ENCODE measurements around the gene AQP1. TPM values are rescaled to one million over a fixed set of nuclear protein-coding genes. Genes with fewer than 3 reads are reported as not detected.
A peak's percentile ranks its signal among the peaks of the same experiment; 100 is the strongest.

AQP1 gene
- total and polyA plus RNA-seq, 8 donors: 146 to 450 (median 231) TPM

DNA sequence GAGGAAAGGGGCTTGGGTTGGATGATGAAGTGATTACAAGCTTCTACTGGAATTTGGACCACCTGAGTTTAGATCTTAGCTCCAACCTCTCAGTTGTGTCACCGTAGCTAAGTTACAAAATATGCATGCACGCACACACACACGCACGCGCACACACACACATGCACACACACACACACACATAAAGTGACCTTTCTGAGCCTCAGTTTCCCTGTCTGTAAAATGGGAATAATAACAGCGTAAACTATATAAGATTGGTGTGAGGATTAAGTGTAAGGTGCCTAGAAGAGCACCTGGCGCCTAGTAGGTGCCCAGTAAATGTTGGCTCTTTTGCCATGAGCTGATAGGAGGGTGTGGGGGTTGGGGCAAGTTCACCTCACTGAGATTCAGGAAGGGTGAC lies 12.6 kb upstream of the AQP1 start:
- ATAC-seq (no peak), FAIRE-seq (no peak), DNase-seq (no peak)
- intact Hi-C loops (cut with DNase I): no loop called here
- Histone ChIP-seq H3K4me1 (peaks cover 52 to 54% (median 52%) of the 10 kb centered on the region in 3 donors), H3K4me3 (no peak overlapping the region), H3K36me3 (no peaks in the 10 kb centered on the region), H3K27ac (peak overlapping the region in 2 of 4 donors; percentile 6 to 90), H3K27me3 (no peaks in the 10 kb centered on the region), H3K9me3 (no peaks in the 10 kb centered on the region)
- 94 to 96% methylated on average over 7 of the region's 7 CpGs for WGBS, 2 donors
- TF ChIP-seq, protein P1, sequence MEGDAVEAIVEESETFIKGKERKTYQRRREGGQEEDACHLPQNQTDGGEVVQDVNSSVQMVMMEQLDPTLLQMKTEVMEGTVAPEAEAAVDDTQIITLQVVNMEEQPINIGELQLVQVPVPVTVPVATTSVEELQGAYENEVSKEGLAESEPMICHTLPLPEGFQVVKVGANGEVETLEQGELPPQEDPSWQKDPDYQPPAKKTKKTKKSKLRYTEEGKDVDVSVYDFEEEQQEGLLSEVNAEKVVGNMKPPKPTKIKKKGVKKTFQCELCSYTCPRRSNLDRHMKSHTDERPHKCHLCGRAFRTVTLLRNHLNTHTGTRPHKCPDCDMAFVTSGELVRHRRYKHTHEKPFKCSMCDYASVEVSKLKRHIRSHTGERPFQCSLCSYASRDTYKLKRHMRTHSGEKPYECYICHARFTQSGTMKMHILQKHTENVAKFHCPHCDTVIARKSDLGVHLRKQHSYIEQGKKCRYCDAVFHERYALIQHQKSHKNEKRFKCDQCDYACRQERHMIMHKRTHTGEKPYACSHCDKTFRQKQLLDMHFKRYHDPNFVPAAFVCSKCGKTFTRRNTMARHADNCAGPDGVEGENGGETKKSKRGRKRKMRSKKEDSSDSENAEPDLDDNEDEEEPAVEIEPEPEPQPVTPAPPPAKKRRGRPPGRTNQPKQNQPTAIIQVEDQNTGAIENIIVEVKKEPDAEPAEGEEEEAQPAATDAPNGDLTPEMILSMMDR (IDR thresholded peaks at IDR 0.05): no peak

DNA sequence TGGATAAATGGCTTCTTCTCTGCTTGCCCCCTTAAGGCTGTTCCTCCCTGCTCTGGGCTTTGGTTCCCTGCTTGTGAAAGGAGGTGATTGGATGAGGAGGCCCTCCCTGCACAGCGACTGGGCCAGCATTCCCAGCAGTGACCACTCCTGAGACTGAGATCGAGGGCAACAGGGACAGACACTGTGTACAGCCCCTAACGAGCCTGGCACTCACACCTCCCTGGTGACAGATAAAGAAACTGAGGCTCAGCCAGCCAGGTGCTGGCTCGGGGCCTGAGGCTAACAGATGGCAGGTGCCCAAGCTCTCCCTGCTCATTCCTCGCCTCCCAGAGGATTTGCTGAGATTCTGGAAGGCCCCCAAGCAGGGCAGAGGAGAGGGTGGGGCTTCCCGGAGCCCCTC lies 12.0 kb upstream of the AQP1 start:
- no peak for FAIRE-seq
- peak overlapping the region in 2 of 4 donors; percentile 6 to 21 for H3K27ac ChIP-seq

DNA sequence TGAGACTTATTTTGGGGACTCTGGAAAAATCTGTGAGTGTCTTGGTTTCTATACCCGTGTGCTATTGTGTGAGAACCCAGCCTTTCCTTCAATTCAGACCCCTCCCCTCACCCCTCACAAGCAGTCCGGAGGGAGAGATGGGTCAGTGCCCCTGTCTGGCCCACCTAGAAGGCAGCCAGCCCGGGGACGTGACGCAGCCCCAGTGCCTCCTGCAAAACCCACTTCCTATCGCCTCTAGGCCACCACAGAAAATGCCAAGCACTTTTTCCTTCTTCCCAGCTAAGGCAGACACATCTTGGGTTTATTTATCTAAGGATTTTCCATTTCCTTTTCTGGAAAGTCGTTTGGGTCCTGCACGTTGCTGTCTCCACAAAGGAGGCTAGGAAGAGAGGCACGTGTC lies 11.6 kb upstream of the AQP1 start:
- TF ChIP-seq, protein P1 (IDR thresholded peaks at IDR 0.05): no peak
- WGBS, 2 donors: 69 to 74% methylated on average over 9 of the region's 9 CpGs
- Histone ChIP-seq H3K36me3 (no peaks in the 10 kb centered on the region), H3K27ac (peak overlapping the region in 2 of 4 donors; percentile 6 to 21), H3K4me3 (no peak overlapping the region), H3K27me3 (no peaks in the 10 kb centered on the region), H3K9me3 (no peaks in the 10 kb centered on the region), H3K4me1 (peaks cover 44 to 48% (median 48%) of the 10 kb centered on the region in 3 donors)
- FAIRE-seq: no peak
- DNase-seq: peak in 1 of 6 donors; percentile 37
- intact Hi-C loops (cut with DNase I): no loop called here
- no peak for ATAC-seq

More for the DNA sequence above, 12.0 kb upstream of the AQP1 start:
- H3K27me3 ChIP-seq: no peaks in the 10 kb centered on the region
- no peaks in the 10 kb centered on the region for H3K9me3 ChIP-seq
- WGBS, 2 donors: 20 to 25% methylated on average over 6 of the region's 6 CpGs
- intact Hi-C loops (cut with DNase I): no loop called here
- H3K36me3 ChIP-seq: no peaks in the 10 kb centered on the region
- no peak for ATAC-seq
- H3K4me3 ChIP-seq: no peak overlapping the region
- H3K4me1 ChIP-seq: peaks cover 48 to 50% (median 49%) of the 10 kb centered on the region in 3 donors
- peak in 1 of 6 donors; percentile 31 for DNase-seq
- TF ChIP-seq, protein P1 (IDR thresholded peaks at IDR 0.05): no peak

DNA sequence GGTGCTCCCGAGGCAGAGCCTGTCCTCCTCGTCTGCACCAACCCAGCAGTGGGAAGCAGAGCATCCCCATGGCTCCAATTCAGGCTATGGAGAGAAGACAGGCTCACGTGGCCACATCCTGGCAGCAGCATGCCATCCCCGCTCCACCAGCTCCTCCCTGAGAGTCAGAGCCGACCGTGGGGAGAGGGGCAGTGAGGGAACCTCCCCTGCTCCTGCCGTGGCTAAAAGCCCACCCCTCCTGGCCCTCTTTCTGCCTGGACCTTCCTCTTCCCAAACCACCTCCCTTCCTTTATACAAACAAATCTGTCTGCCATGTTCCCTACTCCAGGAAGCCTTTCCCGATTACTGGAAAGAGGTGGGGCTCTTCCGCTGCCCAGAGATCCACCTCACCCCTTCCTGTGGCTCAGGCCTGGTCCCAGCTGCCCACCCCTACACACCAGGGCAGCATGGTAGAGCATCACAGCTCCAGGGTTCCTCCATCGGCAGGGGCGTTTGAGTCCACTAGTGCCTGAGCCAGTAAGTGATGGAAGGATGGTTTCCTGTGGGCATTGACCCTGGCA lies 10.8 kb upstream of the AQP1 start:
- ATAC-seq: no peak
- H3K27ac ChIP-seq: no peak overlapping the region
- H3K27me3 ChIP-seq: no peaks in the 10 kb centered on the region
- 89 to 91% methylated on average over 11 of the region's 11 CpGs for WGBS, 2 donors
- H3K36me3 ChIP-seq: no peaks in the 10 kb centered on the region
- no peak for FAIRE-seq
- TF ChIP-seq, protein P1 (IDR thresholded peaks at IDR 0.05): no peak
- peaks cover 35 to 40% (median 39%) of the 10 kb centered on the region in 3 donors for H3K4me1 ChIP-seq
- H3K4me3 ChIP-seq: no peak overlapping the region
- no peaks in the 10 kb centered on the region for H3K9me3 ChIP-seq
- intact Hi-C loops (cut with DNase I): no loop called here
- DNase-seq: peak in 1 of 6 donors; percentile 34

DNA sequence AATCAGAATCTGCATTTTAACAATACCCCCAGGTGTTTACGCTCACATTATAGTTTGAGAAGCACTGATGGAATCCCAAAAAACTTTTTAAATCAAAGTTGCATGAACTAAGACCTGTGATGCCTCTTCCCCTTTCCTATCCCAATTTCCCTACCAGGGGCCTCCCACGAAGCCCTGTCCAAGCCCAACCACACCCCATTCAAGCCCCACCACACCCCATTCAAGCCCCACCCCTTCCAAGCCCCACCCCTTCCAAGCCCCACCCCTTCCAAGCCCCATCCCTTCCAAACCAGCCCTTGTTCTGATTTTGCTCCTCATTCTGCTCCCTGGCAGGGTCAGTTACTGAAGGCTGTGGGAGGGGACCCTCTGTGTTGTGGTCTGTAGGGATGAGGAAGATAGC lies 9.8 kb upstream of the AQP1 start:
- intact Hi-C loops (cut with DNase I): no loop called here
- TF ChIP-seq, protein P1 (IDR thresholded peaks at IDR 0.05): no peak
- Histone ChIP-seq H3K27me3 (no peaks in the 10 kb centered on the region), H3K4me3 (no peak overlapping the region), H3K4me1 (peaks cover 27 to 31% (median 30%) of the 10 kb centered on the region in 3 donors), H3K9me3 (no peaks in the 10 kb centered on the region), H3K27ac (no peak overlapping the region), H3K36me3 (no peaks in the 10 kb centered on the region)
- peak in 1 of 6 donors; percentile 12 for DNase-seq
- no peak for ATAC-seq
- WGBS, 2 donors: 89 to 97% methylated on average over 2 of the region's 2 CpGs
- no peak for FAIRE-seq
